ENCODE data around the gene CHST11. TPM values are rescaled to one million over a fixed set of nuclear protein-coding genes. Genes with fewer than 3 reads are reported as not detected.

CHST11 gene
- polyA plus RNA-seq, 1 donor = 2.0 TPM

DNA sequence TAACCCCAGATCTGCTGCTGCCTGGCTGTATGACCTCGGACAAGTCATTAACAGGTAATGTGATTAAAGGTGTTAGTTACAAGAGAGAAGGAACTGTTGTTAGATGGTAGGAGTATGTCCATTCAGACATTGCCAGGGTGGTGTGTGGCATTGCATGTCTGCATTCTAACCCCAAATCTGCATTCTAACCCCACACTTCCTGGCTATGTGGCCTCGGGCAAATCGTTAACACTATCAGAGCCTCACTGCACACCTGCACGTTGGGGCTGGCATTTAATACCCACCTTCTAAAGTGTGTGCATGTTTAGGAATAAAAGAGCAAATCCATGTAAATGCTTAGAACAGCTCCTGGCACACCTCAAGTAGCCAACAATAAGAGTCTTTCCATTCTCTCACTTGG is 46.4 kb downstream of the CHST11 start:
- DNase-seq (ENCODE audit: low read depth) = no peak

DNA sequence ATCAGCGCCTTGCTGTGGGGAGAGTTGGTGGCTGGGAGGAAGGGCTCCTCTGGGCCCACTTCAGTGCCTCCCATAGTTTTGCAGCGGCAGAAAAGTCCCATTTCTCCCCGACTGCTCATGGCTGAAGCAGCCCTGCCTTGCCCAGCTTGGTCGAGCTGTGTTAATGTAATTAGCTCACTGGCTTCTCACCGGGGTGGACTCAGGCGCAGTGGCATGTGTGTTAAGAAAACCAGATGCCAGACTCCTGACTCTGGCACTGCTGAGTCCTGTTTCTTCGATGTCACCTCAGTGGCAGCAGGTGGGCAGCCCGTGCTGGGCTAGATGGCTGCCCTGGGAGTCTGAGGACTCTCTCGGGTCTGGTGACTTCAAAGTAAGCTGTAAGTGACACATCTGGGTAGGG is 47.4 kb downstream of the CHST11 start:
- no peak for DNase-seq (ENCODE audit: low read depth)

DNA sequence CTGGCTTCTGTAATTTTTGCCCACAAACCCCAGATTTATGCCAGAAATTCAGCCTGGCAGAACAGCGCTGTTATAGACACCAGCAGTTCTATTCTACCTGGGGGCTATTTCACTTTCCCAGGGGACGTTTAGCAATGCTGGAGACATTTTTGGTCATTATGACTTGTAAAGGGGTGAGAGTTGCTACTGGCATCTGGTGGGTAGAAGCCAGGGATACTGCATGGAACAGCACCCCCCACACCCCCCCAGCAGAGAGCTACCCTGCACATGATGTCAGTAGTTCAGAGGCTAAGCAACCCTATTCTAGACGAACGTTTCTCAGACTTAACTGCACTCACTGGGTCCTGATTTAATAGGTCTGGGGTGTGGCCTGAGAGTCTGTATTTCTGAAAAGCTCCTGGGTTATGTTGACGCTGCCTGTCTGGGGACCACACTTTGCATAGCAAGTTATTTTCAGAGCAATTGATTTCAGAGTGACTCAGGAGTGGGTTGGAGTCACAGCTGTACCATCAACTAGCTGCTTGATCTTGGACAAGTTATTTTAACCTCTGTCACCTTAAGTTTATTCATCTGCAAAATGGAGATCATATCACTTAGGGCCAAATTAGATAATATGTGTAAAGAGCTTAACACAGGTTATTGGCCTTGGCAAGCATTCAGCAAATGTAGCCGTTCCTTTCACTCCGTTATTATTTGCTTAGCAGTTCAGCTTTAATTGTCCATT is 48.5 kb downstream of the CHST11 start:
- no peak for DNase-seq (ENCODE audit: low read depth)

DNA sequence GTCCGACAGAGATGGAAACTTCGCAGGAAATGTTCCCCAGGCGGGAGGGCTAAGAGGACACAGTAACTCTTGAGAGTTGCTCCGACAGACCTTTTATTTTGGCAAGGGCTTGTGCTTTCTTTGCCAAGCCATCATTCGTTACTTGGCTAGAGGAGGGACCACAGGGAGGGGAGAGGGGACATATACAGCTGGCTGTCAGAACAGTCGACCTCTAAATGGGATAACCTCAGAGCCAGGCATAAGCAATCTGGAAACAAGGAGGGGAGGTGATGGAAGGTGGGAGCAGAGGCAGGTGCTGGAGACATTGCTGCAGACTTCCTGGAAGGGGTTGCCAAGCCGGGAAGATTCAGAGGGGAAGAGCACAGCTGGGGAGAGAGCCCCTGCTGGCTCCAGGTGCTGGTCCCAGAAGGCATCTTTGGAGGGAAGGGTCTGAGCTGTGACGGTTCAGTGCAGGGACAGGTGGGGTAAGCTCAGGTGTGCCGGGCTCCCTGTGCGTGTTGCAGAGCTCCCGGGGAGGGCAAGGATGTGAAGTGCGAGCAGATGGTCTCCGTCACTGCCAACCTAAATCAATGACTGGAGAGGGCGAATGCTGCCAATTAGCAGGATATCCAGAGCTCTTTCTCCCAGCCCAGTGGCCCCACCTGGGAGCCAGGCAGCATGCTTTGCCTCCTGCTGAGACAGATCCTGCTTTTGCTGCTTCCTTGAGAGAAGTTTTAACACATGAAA is 50.1 kb downstream of the CHST11 start:
- no peak for DNase-seq (ENCODE audit: low read depth)

DNA sequence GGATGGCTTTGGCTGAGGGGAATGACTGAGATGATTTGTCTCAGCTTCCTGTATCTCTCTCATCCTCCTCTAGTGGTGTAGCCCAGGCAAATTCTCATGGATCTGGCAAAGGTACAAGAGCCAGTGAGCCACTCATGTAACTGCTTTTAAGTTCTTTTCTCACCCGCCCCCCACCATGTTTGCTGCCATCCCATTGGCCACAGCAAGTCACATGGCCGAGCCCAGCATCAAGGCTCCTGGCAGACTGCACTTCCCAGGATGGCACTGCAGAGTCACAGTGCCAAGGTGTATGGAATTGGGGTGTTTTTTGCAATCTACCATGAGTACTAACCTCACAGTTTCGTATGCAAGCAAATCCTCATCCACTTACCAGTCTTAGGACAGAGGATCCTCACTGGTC is 50.9 kb downstream of the CHST11 start:
- DNase-seq (ENCODE audit: low read depth) = no peak

DNA sequence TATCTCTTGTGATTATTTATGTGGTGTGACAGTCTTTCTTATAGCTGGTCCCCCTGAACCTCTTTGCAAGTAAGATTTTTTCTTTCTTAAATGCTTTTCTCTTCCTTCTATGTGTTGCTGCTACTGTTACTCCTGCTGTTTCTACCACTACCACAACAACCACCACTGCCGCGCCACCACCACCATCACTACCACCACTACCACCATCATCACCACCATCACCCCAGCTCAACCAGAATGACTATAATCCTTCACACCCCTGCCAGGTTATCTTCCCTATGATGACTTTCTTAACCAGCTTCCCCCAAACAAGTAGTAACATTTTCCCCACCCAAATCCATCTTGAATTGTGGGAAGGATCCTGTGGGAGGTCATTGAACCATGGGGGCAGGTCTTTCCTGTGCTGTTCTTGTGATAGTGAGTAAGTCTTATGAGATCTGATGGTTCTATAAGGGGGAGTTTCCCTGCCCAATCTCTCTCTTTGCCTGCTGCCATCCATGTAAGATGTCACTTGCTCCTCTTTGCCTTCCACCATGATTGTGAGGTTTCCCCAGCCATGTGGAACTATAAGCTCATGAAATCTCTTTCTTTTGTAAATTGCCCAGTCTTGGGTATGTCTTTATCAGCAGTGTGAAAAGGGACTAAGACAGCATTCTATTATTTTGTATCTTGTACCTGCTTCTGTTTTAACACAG is 52.2 kb downstream of the CHST11 start:
- no peak for DNase-seq (ENCODE audit: low read depth)

DNA sequence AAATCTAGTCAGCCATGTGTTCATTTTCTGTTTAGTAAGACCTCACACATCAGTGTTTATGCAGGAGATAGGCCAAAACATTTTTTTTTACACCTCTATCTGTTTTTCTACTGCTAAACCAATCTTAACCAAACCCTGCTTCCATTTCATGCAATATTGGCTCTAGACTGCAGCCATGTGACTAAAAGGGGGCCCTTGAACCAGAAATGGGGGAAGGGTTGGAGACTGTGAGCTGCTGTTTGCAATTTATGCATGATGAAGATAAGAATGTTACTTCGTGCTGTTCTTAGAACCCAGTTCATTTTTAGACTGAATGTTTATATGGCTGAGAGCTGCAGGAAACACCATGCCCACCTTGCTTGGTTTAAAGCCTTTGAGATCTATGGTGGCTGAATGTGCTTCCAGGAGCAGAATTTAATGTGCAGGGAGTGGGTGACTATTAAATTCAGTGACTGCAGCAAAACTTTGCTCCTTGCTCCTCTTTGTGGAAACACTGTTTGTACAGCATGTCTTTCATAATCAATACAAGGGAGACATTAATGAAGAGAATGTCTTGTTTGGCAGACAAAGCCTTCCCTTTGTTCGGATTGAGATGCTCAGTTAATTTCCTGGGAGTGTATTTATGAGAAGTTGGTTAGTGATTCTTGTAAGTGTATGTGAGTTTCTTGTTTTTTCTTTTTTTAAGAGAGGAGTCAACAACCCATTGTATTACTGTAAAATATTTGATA is 53.6 kb downstream of the CHST11 start:
- no peak for DNase-seq (ENCODE audit: low read depth)

DNA sequence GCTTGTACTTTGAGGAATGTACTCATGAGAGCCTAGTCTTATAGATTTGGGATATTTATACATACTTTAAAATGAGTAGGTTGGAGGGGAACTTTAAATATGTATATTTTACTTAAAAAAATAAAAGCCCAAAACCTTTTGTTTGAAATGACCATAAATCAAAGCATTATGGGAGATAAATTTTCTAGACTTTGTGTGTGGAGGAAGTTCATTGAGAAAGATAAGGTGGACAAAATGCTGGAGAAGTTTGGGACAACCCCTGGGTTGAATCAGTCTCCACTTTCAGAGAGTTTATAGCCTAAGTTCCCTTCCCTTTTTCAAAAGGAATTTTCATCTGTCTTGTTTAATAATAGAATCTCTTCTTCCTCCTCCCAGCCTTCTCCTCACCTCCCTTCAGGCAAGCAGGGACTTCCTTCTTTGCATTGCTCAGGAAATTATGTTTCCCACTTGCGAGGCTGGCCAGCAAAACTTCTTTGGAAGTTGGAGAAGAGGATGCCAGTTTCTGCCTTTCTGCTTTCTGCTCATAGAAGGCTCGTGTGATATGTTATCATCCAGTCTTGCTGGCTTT is 54.2 kb downstream of the CHST11 start:
- DNase-seq (ENCODE audit: low read depth) = no peak

DNA sequence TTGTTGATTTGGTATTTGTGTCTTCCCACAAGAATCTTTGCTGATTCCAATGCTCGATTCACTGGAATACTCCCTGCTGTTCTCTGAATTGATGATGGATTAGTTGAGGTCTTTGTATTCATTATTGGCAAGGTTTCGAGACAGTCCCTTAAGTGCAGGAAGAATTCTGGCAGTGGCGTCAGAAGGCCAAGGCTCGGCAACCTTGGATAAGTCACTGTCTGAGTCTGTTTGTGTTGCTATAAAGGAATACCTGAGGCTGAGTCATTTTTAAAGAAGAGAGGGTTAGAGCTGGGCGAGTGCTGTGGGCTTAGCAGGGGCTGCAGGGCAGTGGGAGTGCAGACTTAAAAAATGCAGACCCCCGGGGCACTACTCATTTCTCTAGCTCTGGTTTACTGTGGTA is 56.9 kb downstream of the CHST11 start:
- DNase-seq (ENCODE audit: low read depth) = no peak

DNA sequence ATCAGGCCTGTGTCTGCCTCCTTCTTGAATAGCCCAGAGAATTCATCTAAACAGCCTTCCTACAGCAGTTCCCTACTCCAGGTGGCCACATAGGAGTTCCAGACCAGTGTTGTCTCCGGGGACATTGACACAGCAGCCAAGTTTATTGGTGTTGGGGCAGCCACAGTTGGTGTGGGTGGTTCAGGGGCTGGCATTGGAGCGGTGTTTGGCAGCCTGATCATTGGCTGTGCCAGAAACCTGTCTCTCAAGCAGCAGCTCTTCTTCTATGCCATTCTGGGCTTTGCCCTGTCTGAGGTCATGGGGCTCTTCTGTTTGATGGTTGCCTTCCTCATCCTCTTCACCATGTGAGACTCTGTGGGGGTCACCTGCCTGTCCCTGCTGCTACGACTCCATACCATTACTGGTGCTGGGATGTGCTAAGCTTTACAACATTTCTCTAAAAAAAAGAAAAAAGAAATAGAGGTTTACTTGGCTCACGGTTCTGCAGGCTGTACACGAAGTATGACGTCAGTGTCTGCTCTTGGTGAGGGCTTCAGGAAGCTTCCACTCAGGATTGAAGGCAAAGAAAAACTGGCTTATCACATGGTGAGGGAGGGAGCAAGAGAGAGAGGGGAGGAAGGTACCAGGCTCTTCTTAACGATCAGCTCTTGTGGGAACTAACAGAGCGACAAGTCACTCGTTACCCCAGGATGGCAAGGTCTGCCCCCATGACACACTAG is 57.5 kb downstream of the CHST11 start:
- no peak for DNase-seq (ENCODE audit: low read depth)

DNA sequence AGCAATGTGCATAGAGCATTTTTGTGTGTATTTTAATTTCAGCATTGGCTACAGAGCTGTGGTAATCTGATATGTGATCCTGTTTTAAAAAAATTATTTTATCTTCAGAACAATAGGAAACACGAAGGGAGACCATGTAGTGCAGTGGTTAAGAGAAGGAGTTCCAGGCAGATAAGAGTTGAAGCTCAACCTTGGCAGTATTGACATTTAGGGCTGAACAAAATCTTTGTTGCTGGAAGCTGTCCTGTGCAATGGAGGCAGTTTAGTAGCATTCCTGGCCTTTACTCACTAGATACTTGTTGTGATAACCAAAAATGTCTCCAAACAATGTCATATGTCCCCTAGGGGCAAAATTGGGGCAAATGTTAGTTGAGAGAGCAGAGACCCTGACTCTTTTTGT is 59.2 kb downstream of the CHST11 start:
- no peak for DNase-seq (ENCODE audit: low read depth)

DNA sequence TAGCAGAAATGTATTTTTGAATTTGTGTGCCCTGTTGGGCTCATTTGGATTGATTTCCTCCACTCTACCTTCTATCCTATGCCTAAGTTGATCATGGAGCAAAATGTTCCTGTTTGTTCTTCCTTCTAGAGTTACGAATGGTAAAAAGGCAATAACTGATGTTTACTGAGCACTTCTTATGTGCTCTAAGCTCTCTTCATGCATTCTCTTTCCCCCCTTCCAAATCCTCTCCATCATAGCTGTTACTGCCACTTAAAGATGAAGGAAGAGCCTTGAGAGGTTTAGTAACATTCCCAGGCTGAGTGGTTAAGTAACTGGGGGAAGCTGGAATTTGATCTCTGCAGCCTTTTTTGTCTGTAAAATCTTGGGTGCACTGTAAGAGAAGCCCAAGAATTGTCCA is 60.1 kb downstream of the CHST11 start:
- no peak for DNase-seq (ENCODE audit: low read depth)

DNA sequence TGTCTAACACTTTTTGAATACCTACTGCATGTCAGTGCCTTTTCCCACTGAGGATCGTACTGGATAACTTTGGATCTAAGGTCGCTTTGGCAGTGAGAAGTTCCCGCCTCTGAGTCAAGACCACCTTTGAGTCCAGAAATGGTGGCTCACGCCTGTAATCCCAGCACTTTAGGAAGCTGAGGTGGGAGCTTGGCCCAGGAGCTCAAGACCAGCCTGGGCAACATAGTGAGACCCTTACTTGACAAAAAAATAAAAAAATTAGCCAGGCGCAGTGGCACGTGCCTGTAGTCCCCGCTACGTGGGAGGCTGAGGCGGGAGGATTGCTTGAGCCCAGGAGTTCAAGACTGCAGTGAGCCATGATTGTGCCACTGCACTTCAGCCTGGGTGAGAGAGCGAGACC is 61.1 kb downstream of the CHST11 start:
- no peak for DNase-seq (ENCODE audit: low read depth)

DNA sequence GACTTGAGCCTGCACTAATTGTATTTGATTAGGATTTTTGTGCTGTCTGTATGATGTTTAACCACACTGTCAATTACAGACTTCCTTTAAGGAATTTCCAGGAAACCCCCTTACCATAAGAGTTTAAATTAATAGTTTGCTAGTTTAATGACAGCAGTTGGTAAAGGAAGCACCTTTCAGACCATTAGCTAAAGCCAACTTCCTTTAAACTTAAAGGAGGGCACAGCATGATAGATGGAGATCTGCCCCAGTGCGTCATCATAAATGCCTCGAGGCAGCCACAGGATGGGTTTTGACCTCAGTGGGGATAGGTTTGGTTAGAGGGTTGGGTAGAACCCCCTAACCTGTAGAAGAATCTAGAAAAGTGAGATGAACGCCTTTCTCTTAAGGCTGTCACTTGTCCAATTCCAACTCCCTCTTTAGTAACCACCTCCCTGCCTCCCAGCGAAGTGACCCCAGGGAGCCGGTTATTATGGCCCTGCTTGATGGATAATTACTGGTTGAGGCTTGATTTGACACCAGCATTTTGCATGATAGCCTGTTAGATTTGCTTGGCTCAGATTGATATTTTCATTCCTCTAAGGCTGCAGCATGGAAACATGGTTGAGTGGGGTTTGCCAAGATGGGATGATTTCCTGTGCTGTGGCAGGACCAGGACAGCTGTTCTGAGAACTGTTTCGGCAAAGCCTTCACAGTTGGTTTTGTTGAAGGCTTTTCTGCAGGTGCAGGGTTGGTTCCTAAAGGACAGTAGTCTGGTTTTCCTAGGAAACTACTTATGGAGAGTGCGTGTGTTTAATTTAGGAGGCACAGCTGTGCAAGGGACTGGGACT is 62.7 kb downstream of the CHST11 start:
- no peak for DNase-seq (ENCODE audit: low read depth)

DNA sequence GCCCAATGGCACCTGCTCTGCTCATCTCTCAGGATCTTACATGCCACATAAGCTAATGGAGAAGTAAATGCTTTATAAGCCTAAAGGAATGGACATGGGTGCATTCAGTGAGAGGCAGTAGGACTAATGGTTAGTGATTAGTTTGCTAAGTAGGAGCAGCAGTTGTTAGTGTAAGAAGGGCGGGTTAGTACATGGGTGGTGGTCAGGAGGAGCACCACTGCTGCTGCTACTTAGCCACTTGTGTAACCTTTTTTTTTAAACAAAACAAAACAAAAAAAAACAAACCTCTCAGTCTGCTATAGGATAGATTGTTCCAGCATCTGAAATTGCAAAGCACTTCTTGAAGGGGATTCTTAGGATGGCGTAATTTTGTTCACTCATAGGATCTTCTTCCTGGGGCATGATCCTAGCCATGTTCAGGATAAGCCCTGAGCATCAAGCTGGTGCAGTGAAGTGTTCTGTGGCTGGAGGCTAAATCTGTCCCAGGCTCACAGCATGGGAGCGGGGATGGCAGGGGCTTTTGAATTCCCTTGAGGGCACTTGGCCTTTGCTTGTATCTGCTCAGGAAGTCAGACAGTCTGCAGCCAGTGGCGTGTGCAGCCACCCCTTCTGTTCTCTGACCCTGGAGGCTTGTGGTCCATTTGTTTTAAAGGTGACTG is 63.6 kb downstream of the CHST11 start:
- DNase-seq (ENCODE audit: low read depth) = no peak

DNA sequence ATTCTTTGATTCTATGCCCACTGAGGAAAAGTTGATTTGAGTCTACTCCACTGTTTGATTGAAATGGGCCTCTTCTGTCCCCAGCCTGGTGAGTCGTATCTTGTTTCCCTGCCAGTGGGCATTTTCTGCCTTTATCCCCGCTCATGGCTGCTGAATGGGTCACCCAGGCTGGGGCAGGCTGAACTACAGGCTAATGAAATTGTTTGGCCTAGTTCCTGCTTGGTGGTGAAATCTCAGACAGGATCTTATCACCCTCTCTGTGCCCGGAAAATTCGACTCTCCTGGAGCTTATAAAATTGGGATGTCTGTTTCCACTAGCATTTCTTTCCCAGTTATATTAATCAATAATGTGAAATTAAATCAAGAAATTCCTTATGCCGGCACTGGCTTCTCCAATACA is 65.0 kb downstream of the CHST11 start:
- no peak for DNase-seq (ENCODE audit: low read depth)

DNA sequence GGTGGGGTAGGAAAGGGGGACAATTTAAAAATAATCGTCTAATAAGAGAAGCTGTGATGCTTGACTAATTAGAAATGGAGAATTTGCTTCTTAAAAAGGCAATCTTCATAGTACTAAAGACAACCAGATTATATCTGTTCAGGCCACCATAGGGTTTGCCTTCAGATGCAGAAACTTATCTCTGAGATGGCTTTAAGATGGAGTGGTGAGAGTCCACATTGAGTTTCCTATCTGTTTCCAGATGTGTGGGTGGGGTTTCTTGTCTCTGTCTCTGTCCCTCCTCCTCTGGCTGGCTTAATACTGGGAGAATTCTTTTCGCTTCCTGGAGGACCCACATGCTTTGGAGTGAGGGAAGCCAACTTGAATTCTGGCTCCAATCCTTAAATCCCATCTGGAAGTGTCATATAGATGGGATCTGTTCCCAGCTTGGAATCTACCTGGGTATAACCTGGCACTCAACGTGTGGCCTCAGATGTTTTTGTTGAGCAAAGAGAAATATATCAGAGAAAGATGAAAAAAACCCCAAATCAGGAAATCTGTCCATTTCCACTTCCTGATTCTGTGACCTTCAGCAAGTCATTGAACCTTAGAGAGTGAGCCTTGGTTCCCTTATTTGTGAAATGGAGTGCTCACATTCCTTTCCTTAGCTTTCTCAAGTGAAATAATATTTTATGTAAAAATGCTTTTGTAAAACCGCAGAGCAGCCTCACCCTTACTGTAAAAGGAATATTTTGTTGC is 66.4 kb downstream of the CHST11 start:
- DNase-seq (ENCODE audit: low read depth) = no peak

DNA sequence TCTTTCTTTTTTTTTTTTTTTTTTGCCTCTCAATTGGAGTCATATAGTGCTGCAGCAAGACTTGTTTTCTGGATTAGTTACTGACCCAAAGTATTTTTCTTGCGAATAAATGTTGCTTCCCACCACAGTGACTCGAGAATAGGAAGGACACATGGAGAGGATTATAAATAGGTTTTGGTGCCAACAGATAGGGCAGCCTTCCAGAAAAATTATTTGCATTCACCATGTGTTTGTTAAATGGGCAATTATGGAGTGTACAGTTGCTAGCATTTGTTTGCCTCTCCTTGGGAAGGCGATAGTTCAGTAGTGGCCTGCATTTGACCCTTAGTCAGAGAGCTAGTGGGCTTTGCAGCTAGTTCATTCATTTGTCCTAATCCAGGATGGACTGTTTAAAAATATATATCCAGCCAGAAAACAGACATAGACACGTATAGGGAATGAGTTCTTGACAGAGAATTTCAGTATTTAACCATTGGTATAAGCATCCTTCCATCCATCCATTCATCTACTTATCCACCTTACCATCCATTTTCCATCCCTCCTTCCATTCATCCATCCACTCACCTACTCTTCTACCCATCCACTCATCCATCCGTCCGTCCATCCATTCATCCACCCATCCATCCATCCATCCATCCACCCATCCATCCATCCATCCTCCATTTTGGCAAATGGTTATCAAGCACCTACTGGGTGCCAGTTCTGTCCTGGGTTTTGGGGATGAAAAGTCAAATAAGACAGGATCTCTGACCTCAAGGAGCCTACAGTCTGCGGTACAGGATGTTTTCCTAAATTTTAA is 67.5 kb downstream of the CHST11 start:
- DNase-seq (ENCODE audit: low read depth) = no peak

All from forelimb muscle (tissue), 1 donor.